Endothelial cell of umbilical vein (primary cell): ENCODE data around the gene CHIC2. TPM values are rescaled to one million over a fixed set of nuclear protein-coding genes. Genes with fewer than 3 reads are reported as not detected.

Experiments used
- BruUV-seq: library from RNA; stranded (reverse); fragments of 400-500 nt; replicated peaks from 2 replicates; lab custom pipeline; 2021; lab: Mats Ljungman, UMichigan
- CTCF ChIA-PET: fragments of 300-600, 350-600 bp; sonication (Branson Sonifier 250); formaldehyde crosslinking; loops from one replicate; lab custom pipeline; 2021; ENCODE audit warnings: antibody characterized with exemption, inconsistent platforms; lab: Charles Lee
- POLR2A ChIA-PET: fragments of 300-600, 350-600 bp; sonication (Branson Sonifier 250); formaldehyde crosslinking; loops from one replicate; lab custom pipeline; 2021; ENCODE audit warnings: antibody characterized with exemption, inconsistent platforms; lab: Charles Lee
- DNase-seq: peaks from one replicate; pipeline ENCODE4 v3.0.0-alpha.2; 2011; ENCODE audit warnings: low read depth, low spot score
- FAIRE-seq: peaks from 2 replicates; lab custom pipeline; 2011; peaks lifted over from hg19 to GRCh38; lab: Jason Lieb, UNC
- H2AFZ ChIP-seq: 2 replicates; pipeline ENCODE4 v1.6.0; 2012; ENCODE audit warnings: low read depth, low read length, control low read depth, inconsistent platforms
- H3K27ac ChIP-seq: 2 replicates; pipeline ENCODE4 v1.5.1; 2011; ENCODE audit warnings: low read depth, mild to moderate bottlenecking, control low read depth, low read length, moderate library complexity; ENCODE audit not compliant: insufficient read depth
- H3K27me3 ChIP-seq, 2 experiments: 2 replicates each; pipeline versions ENCODE4 v1.6.0 to v1.6.1; 2011; ENCODE audit warnings: low read length in 2 of 2, mixed read lengths in 1 of 2; ENCODE audit not compliant: control insufficient read depth in 2 of 2, insufficient read depth in 2 of 2
- H3K36me3 ChIP-seq, 2 experiments: 2 replicates in 1 of 2; 3 replicates in 1 of 2; pipeline ENCODE4 v1.5.1; 2011; ENCODE audit warnings: low read length in 2 of 2, mild to moderate bottlenecking in 1 of 2, moderate library complexity in 1 of 2; ENCODE audit not compliant: control insufficient read depth in 2 of 2, insufficient read depth in 2 of 2; ENCODE audit errors: extremely low read depth in 1 of 2
- H3K4me1 ChIP-seq: 3 replicates; pipeline ENCODE4 v1.5.1; 2011; ENCODE audit warnings: mild to moderate bottlenecking, low read length; ENCODE audit not compliant: control insufficient read depth, insufficient read depth; ENCODE audit errors: extremely low read depth
- H3K4me2 ChIP-seq: 2 replicates; pipeline ENCODE4 v1.6.1; 2011; ENCODE audit warnings: low read length, control low read depth, mixed read lengths; ENCODE audit not compliant: insufficient read depth
- H3K4me3 ChIP-seq, 3 experiments: fragments of 200-600 bp in 1 of 3; sonication (generic), shearing (Covaris generic) in 1 of 3; replicated peaks in 1 of 3; 2 replicates each; pipeline ENCODE4 v1.5.1; 2011 to 2016; ENCODE audit warnings: control low read depth in 3 of 3, low read length in 3 of 3, mild to moderate bottlenecking in 2 of 3, inconsistent platforms in 1 of 3, low read depth in 1 of 3, moderate library complexity in 1 of 3; ENCODE audit not compliant: insufficient read depth in 1 of 3
- H3K79me2 ChIP-seq: 2 replicates; pipeline ENCODE4 v1.6.0; 2012; ENCODE audit warnings: low read length, inconsistent platforms; ENCODE audit not compliant: control insufficient read depth, insufficient read depth
- H3K9ac ChIP-seq: replicated peaks from 2 replicates; pipeline ENCODE3; 2011; ENCODE audit warnings: low read length, control low read depth; ENCODE audit not compliant: insufficient read depth; ENCODE audit errors: extremely low read depth
- H3K9me1 ChIP-seq: replicated peaks from 3 replicates; pipeline ENCODE4 v1.6.0; 2011; ENCODE audit warnings: mild to moderate bottlenecking, low read length; ENCODE audit not compliant: control insufficient read depth, insufficient read depth; ENCODE audit errors: extremely low read depth
- H3K9me3 ChIP-seq: replicated peaks from 2 replicates; pipeline ENCODE4 v1.5.1; 2012; ENCODE audit warnings: low read length, inconsistent platforms; ENCODE audit not compliant: control insufficient read depth, insufficient read depth
- H4K20me1 ChIP-seq: replicated peaks from 2 replicates; pipeline ENCODE3; 2011; ENCODE audit warnings: mild to moderate bottlenecking, low read length; ENCODE audit not compliant: control insufficient read depth, insufficient read depth; ENCODE audit errors: extremely low read depth
- CTCF ChIP-seq, 2 donors: IDR thresholded peaks; 1 replicate in 1 of 2; 2 replicates in 1 of 2; pipeline ENCODE4 v1.5.1; 2011; ENCODE audit warnings: low read length in 2 of 2, mild to moderate bottlenecking in 2 of 2, moderate library complexity in 2 of 2, control low read depth in 1 of 2, inconsistent platforms in 1 of 2, low read depth in 1 of 2; ENCODE audit not compliant: insufficient read depth in 1 of 2; ENCODE audit errors: extremely low read depth in 1 of 2
- EZH2 ChIP-seq: IDR thresholded peaks from 2 replicates; pipeline ENCODE4 v1.6.1; 2012; ENCODE audit warnings: borderline replicate concordance, low read depth, mild to moderate bottlenecking, moderate library complexity, low read length, inconsistent platforms; ENCODE audit not compliant: severe bottlenecking
- FOS ChIP-seq: IDR thresholded peaks from 2 replicates; pipeline ENCODE4 v1.6.1; 2011; ENCODE audit warnings: mild to moderate bottlenecking, low read length, moderate library complexity, borderline replicate concordance; ENCODE audit not compliant: insufficient read depth
- GATA2 ChIP-seq: IDR thresholded peaks from 2 replicates; pipeline ENCODE4 v1.7.0; 2011; ENCODE audit warnings: low read depth, mild to moderate bottlenecking, moderate library complexity, mixed read lengths, low read length; ENCODE audit not compliant: insufficient read length, insufficient read depth
- JUN ChIP-seq: IDR thresholded peaks from 2 replicates; pipeline ENCODE4 v1.6.1; 2011; ENCODE audit warnings: borderline replicate concordance, low read depth; ENCODE audit not compliant: insufficient read length, insufficient read depth
- MAX ChIP-seq: IDR thresholded peaks from 2 replicates; pipeline ENCODE4 v1.6.1; 2011; ENCODE audit not compliant: insufficient read depth, insufficient read length
- MYC ChIP-seq: IDR thresholded peaks from one replicate; pipeline ENCODE4 v1.6.1; 2011; ENCODE audit warnings: mild to moderate bottlenecking, low read depth, low read length
- POLR2A ChIP-seq: IDR thresholded peaks from 2 replicates; pipeline ENCODE4 v1.6.1; 2012; ENCODE audit warnings: low read depth, mild to moderate bottlenecking, control low read depth, low read length
- POLR2AphosphoS5 ChIP-seq: IDR thresholded peaks from 2 replicates; pipeline ENCODE4 v1.6.1; 2012; ENCODE audit warnings: low read depth, mild to moderate bottlenecking, control low read depth, low read length, moderate library complexity; ENCODE audit not compliant: insufficient read depth
- dilution Hi-C: fragments of 300-500 bp; cut with MboI; formaldehyde crosslinking; loops from one replicate; pipeline ENCODE4 v1.15.0; 2019; ENCODE audit warnings: low sequenced_read_pairs; ENCODE audit not compliant: extremely low pct_ligation_motif_present
- intact Hi-C: fragments of 100-400 bp; cut with micrococcal nuclease; formaldehyde crosslinking; loops from one replicate; pipeline ENCODE4 v1.10.0; 2022
- polyA plus RNA-seq, 4 experiments: library from polyadenylated mRNA; depleted of rRNA in 3 of 4; stranded (reverse) in 3 of 4; unstranded in 1 of 4; fragments of >200 nt; gene quantifications; 2 replicates each; pipeline versions ENCODE4 v1.2.1 to v1.2.3, GENCODE V29; 2011 to 2012; ENCODE audit warnings: missing spikeins in 1 of 4
- total RNA-seq: library from RNA; stranded (reverse); gene quantifications from 2 replicates; pipeline ENCODE4 v1.2.3, GENCODE V29; 2021

The CHIC2 gene
- total and polyA plus RNA-seq, 2 donors (not counting 3 experiments of a cell fraction or from before 2014, with no cell fraction given): 27.4 to 43.3 TPM

GRCh38 chr4:54063229-54063628 is 1.2 kb downstream of the CHIC2 start:
- Histone ChIP-seq H3K27ac (peak overlapping the region; percentile 96), H3K4me2 (peak overlapping the region; percentile 98), H3K9me1 (no peaks in the 10 kb centered on the region), H2AFZ (no peak overlapping the region), H4K20me1 (peaks cover 16% of the 10 kb centered on the region), H3K79me2 (peaks cover 60% of the 10 kb centered on the region), H3K4me3 (peak overlapping the region; percentile 55 to 98 (median 96)), H3K9me3 (no peaks in the 10 kb centered on the region), H3K27me3 (no peaks in the 10 kb centered on the region), H3K36me3 (no peaks in the 10 kb centered on the region), H3K4me1 (peaks cover 63% of the 10 kb centered on the region), H3K9ac (peak overlapping the region; percentile 97)
- intact Hi-C loops (loop anchor here (1.0 kb wide), 2 partner anchors 120 to 133 kb away; no protein-coding TSS in a partner anchor), dilution Hi-C loops (no loop called here)
- FAIRE-seq (peak; percentile 93), DNase-seq (peak; percentile 81)
- CTCF ChIA-PET: interaction anchor here (0.9 to 2.9 kb wide), 9 partner anchors 22 to 170 kb away, joined by 3 to 21 read pairs (median 3); no protein-coding TSS in a partner anchor
- POLR2A ChIA-PET: interaction anchor here (0.6 to 1.5 kb wide), 8 partner anchors 9 to 141 kb away, joined by 3 to 11 read pairs (median 3); partner anchors contain the start of gene GSX2
- TF ChIP-seq GATA2 (no peak), JUN (peak; percentile 53), FOS (peak; percentile 46), POLR2AphosphoS5 (peak; percentile 50), MYC (no peak)
- BruUV-seq: no TSS peak

GRCh38 chr4:54062392-54062791 is 2.0 kb downstream of the CHIC2 start:
- H3K9ac ChIP-seq: peak overlapping the region; percentile 97
- peaks cover 0 to 2% of the 10 kb centered on the region in 2 experiments for H3K36me3 ChIP-seq
- peak overlapping the region; percentile 96 for H3K27ac ChIP-seq
- peaks cover 67% of the 10 kb centered on the region for H3K4me1 ChIP-seq
- H4K20me1 ChIP-seq: peaks cover 20% of the 10 kb centered on the region
- H3K9me1 ChIP-seq: no peaks in the 10 kb centered on the region
- no peaks in the 10 kb centered on the region for H3K27me3 ChIP-seq
- TF ChIP-seq MYC: no peak
- TF ChIP-seq POLR2AphosphoS5: no peak
- no peak for TF ChIP-seq POLR2A
- TF ChIP-seq JUN: no peak
- no peak for TF ChIP-seq EZH2
- no peak for TF ChIP-seq FOS
- TF ChIP-seq MAX: no peak
- TF ChIP-seq GATA2: no peak
- no peak for TF ChIP-seq CTCF (IDR thresholded peaks at IDR 0.05; ENCODE audit: extremely low read depth in 1 of 2, insufficient read depth in 1 of 2, low read depth in 1 of 2, low read length in 2 of 2)
- peak overlapping the region; percentile 98 for H3K4me2 ChIP-seq
- ChIA-PET POLR2A (interaction anchor here (1.2 kb wide), 1 partner anchor 8 kb away, joined by 3 read pairs; no protein-coding TSS in a partner anchor), CTCF (interaction anchor here (1.0 to 2.9 kb wide), 6 partner anchors 41 to 171 kb away, joined by 3 to 21 read pairs (median 4); no protein-coding TSS in a partner anchor)
- H2AFZ ChIP-seq: no peak overlapping the region
- no peaks in the 10 kb centered on the region for H3K9me3 ChIP-seq
- FAIRE-seq (no peak), DNase-seq (no peak)
- intact Hi-C loops (no loop called here), dilution Hi-C loops (no loop called here)
- BruUV-seq: no TSS peak
- H3K4me3 ChIP-seq: peak overlapping the region; percentile 55 to 98 (median 96)
- H3K79me2 ChIP-seq: peaks cover 68% of the 10 kb centered on the region
